Ishikawa (cell line): ENCODE results near the gene RNF144B.

Experiments used
- EP300 ChIP-seq: IDR thresholded peaks from 2 replicates; pipeline ENCODE4 v1.6.1; 2012; ENCODE audit warnings: borderline replicate concordance
- RAD21 ChIP-seq: IDR thresholded peaks from 2 replicates; pipeline ENCODE4 v1.6.1; 2012; ENCODE audit warnings: low read depth
- TAF1 ChIP-seq: IDR thresholded peaks from 2 replicates; pipeline ENCODE4 v1.6.1; 2012; ENCODE audit warnings: low read depth, mild to moderate bottlenecking
- TF ChIP-seq, protein P1 (sequence below): IDR thresholded peaks from 2 replicates; pipeline ENCODE4 v1.6.1; 2012

- TF ChIP-seq, protein P1, sequence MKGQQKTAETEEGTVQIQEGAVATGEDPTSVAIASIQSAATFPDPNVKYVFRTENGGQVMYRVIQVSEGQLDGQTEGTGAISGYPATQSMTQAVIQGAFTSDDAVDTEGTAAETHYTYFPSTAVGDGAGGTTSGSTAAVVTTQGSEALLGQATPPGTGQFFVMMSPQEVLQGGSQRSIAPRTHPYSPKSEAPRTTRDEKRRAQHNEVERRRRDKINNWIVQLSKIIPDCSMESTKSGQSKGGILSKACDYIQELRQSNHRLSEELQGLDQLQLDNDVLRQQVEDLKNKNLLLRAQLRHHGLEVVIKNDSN = no peak
- no peak for TF ChIP-seq TAF1
- no peak for TF ChIP-seq EP300
- TF ChIP-seq RAD21 = no peak
These were observed 6.3 kb upstream of the RNF144B start for GRCh38 chr6:18380851-18381250.
